Gastrocnemius medialis (tissue), 4 donors: Measurements from ENCODE around the gene MSLN.

Experiments used
- CTCF ChIP-seq, 5 experiments: fragments of 450-650 bp in 3 of 5; fragments of 200-600 bp in 2 of 5; sonication (generic) in 2 of 5; IDR thresholded peaks in 4 of 5; conservative IDR thresholded peaks in 1 of 5; 1 replicate in 4 of 5; 2 replicates in 1 of 5; pipeline ENCODE4 v1.5.1; 2016 to 2019; ENCODE audit warnings: antibody characterized with exemption in 5 of 5, mild to moderate bottlenecking in 3 of 5, moderate library complexity in 3 of 5
- POLR2A ChIP-seq, 2 donors: fragments of 450-650 bp; IDR thresholded peaks; one replicate each; pipeline ENCODE4 v1.6.1; 2017; ENCODE audit warnings: antibody characterized with exemption in 2 of 2, mild to moderate bottlenecking in 2 of 2, moderate library complexity in 2 of 2

DNA sequence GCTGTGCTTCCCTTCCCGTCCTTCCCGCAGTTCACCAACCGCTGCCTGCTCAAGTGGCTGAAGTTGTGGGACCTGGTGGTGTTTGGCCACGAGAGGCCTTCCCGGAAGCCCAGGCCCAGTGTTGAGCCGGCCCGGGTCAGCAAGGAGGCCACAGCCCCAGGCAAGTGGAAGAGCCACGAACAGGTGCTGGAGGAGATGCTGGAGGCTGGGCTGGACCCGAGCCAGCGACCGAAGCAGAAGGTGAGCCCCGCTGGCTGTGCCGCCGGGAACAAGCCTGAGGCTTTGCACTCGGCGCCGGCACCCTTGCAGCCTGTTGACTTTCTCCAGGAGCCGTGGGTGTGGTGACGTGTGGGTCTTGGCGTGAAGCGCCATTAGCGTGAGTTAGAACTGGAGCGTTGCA, 30.6 kb downstream of the MSLN start:
- TF ChIP-seq CTCF (IDR thresholded peaks at IDR 0.05 in 4 of 5, conservative IDR thresholded peaks at IDR 0.05 in 1 of 5) = no peak
- no peak for TF ChIP-seq POLR2A (IDR thresholded peaks at IDR 0.05)
